K562 (cell line): ENCODE measurements around the gene RACK1. TPM values are rescaled to one million over a fixed set of nuclear protein-coding genes. Genes with fewer than 3 reads are reported as not detected.

ENCODE experiments used
- ADNP ChIP-seq: fragments of 200-800 bp; sonication (Bioruptor generic); IDR thresholded peaks from 2 replicates; pipeline ENCODE4 v1.6.1; 2016; ENCODE audit warnings: missing genetic modification characterization, missing compliant biosample characterization
- ATF7 ChIP-seq: fragments of 450-650 bp; IDR thresholded peaks from 2 replicates; pipeline ENCODE4 v1.7.1; 2014; ENCODE audit warnings: mild to moderate bottlenecking, moderate library complexity
- CBFB ChIP-seq: sonication (generic); formaldehyde crosslinking; IDR thresholded peaks from 2 replicates; pipeline ENCODE4 v1.4.0; 2020; ENCODE audit warnings: mild to moderate bottlenecking, missing genetic modification reagents
- EP400 ChIP-seq: fragments of 450-650 bp; IDR thresholded peaks from 2 replicates; pipeline ENCODE4 v1.6.1; 2017; ENCODE audit warnings: antibody characterized with exemption, mild to moderate bottlenecking, moderate library complexity
- ETS2 ChIP-seq: IDR thresholded peaks from 2 replicates; pipeline ENCODE4 v1.6.1; 2016; ENCODE audit warnings: borderline replicate concordance, missing genetic modification characterization, mild to moderate bottlenecking, moderate library complexity, missing compliant biosample characterization; ENCODE audit not compliant: poor library complexity, severe bottlenecking
- FOSL1 ChIP-seq: fragments of 200-800 bp; sonication (Bioruptor generic); conservative IDR thresholded peaks from 2 replicates; pipeline ENCODE4 v1.6.1; 2016; ENCODE audit warnings: missing genetic modification characterization, missing compliant biosample characterization
- MEF2D ChIP-seq: conservative IDR thresholded peaks from 2 replicates; pipeline ENCODE4 v1.6.1; 2016; ENCODE audit warnings: low read depth, missing genetic modification characterization, missing compliant biosample characterization
- MTA2 ChIP-seq: fragments of 450-650 bp; IDR thresholded peaks from 2 replicates; pipeline ENCODE4 v1.6.1; 2016; ENCODE audit warnings: low read depth
- MTF1 ChIP-seq: fragments of 250-450 bp; sonication (Bioruptor Pico); IDR thresholded peaks from 2 replicates; pipeline ENCODE4 v1.9.0; 2021; ENCODE audit warnings: moderate library complexity, mild to moderate bottlenecking, inconsistent platforms, borderline replicate concordance
- NEUROD1 ChIP-seq: fragments of 150-350 bp; IDR thresholded peaks from 2 replicates; pipeline ENCODE4 v1.6.1; 2014; ENCODE audit warnings: borderline replicate concordance, low read length, low read depth; ENCODE audit not compliant: partially characterized antibody
- PCBP1 ChIP-seq: fragments of 200-400 bp; formaldehyde crosslinking; IDR thresholded peaks from 2 replicates; pipeline ENCODE4 v1.6.1; 2018; ENCODE audit warnings: mild to moderate bottlenecking, low read depth, low read length; ENCODE audit not compliant: poor library complexity, severe bottlenecking
- SIRT6 ChIP-seq: IDR thresholded peaks from one replicate; pipeline ENCODE4 v1.6.1; 2012; ENCODE audit warnings: low read depth, mild to moderate bottlenecking, control low read depth, inconsistent platforms, low read length, moderate library complexity
- SNRNP70 ChIP-seq: fragments of 200-400 bp; formaldehyde crosslinking; optimal IDR thresholded peaks from 2 replicates; pipeline ENCODE3; 2017; ENCODE audit warnings: low read depth, low read length
- USF2 ChIP-seq: sonication (generic); formaldehyde crosslinking; IDR thresholded peaks from 2 replicates; pipeline ENCODE4 v1.5.0; 2020; ENCODE audit warnings: missing genetic modification reagents
- XRCC4 ChIP-seq: IDR thresholded peaks from one replicate; pipeline ENCODE4 v1.6.1; 2011; ENCODE audit not compliant: insufficient read depth, insufficient read length; ENCODE audit errors: extremely low read depth
- XRCC5 ChIP-seq: fragments of 200-400 bp; formaldehyde crosslinking; IDR thresholded peaks from 2 replicates; pipeline ENCODE4 v1.6.1; 2017; ENCODE audit warnings: low read depth, mild to moderate bottlenecking, low read length
- ZC3H8 ChIP-seq: fragments of 450-650 bp; IDR thresholded peaks from 2 replicates; pipeline ENCODE4 v1.6.1; 2017
- ZKSCAN3 ChIP-seq: fragments of 250-450 bp; sonication (Bioruptor Pico); IDR thresholded peaks from 2 replicates; pipeline ENCODE4 v1.4.0; 2020
- ZNF184 ChIP-seq: sonication (generic); formaldehyde crosslinking; IDR thresholded peaks from 2 replicates; pipeline ENCODE4 v1.5.0; 2020; ENCODE audit warnings: missing genetic modification reagents
- ZNF263 ChIP-seq: sonication (generic); formaldehyde crosslinking; IDR thresholded peaks from 2 replicates; pipeline ENCODE4 v1.8.0; 2022; ENCODE audit warnings: mild to moderate bottlenecking, missing genetic modification reagents, borderline replicate concordance
- ZNF316 ChIP-seq: fragments of 450-650 bp; IDR thresholded peaks from 2 replicates; pipeline ENCODE4 v1.6.1; 2016
- polyA plus RNA-seq, 8 experiments: library from polyadenylated mRNA; depleted of rRNA in 4 of 8; stranded (reverse) in 5 of 8; unstranded in 3 of 8; fragments of >200 nt; fragmentation: Nextera tagmentation in 2 of 8; fragmentation: Illumina TruSeq in 1 of 8; extraction: Ambion mirVana in 2 of 8; extraction: Trizol in 1 of 8; gene quantifications; 2 replicates each; pipeline versions ENCODE4 v1.2.1 to v1.2.3, GENCODE V29; 2011 to 2014; ENCODE audit warnings: inconsistent platforms in 1 of 8, missing spikeins in 1 of 8
- total RNA-seq, 7 experiments: library from RNA; depleted of rRNA in 6 of 7; stranded (reverse); fragments of >200 nt in 6 of 7; fragmentation: Illumina TruSeq in 2 of 7; extraction: Trizol in 2 of 7; gene quantifications; 2 replicates each; pipeline versions ENCODE4 v1.2.1 to v1.2.3, GENCODE V29; 2011 to 2021; ENCODE audit warnings: low replicate concordance in 1 of 7
- TF ChIP-seq, protein P1 (sequence below): fragments of 450-650 bp; formaldehyde crosslinking; IDR thresholded peaks from 2 replicates; pipeline ENCODE4 v1.4.0; 2022; ENCODE audit warnings: missing genetic modification characterization
- TF ChIP-seq, protein P2 (sequence below), 2 experiments: fragments of 450-650 bp in 1 of 2; sonication (generic) in 1 of 2; formaldehyde crosslinking; conservative IDR thresholded peaks; 2 replicates each; pipeline versions ENCODE4 v1.4.0 to v1.8.1; 2020 to 2022; ENCODE audit warnings: mild to moderate bottlenecking in 1 of 2, missing genetic modification reagents in 1 of 2
- TF ChIP-seq, protein P3 (sequence below), 2 experiments: fragments of 200-800 bp in 1 of 2; sonication (Bioruptor generic) in 1 of 2; sonication (generic) in 1 of 2; formaldehyde crosslinking in 1 of 2; IDR thresholded peaks in 1 of 2; conservative IDR thresholded peaks in 1 of 2; 2 replicates each; pipeline versions ENCODE4 v1.5.0 to v1.6.1; 2016 to 2020; ENCODE audit warnings: missing compliant biosample characterization in 1 of 2, missing genetic modification characterization in 1 of 2, missing genetic modification reagents in 1 of 2

Gene RACK1
- total and polyA plus RNA-seq, 9 of the 15 experiments (the other 6 are each of a cell fraction or from before 2014, with no cell fraction given): 2,303 to 5,311 (median 3,833) TPM

GRCh38 chr5:181188700-181189362 is 54.9 kb downstream of the RACK1 start (continued):
- TF ChIP-seq, protein P1, sequence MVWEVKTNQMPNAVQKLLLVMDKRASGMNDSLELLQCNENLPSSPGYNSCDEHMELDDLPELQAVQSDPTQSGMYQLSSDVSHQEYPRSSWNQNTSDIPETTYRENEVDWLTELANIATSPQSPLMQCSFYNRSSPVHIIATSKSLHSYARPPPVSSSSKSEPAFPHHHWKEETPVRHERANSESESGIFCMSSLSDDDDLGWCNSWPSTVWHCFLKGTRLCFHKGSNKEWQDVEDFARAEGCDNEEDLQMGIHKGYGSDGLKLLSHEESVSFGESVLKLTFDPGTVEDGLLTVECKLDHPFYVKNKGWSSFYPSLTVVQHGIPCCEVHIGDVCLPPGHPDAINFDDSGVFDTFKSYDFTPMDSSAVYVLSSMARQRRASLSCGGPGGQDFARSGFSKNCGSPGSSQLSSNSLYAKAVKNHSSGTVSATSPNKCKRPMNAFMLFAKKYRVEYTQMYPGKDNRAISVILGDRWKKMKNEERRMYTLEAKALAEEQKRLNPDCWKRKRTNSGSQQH: no peak
- TF ChIP-seq ETS2 (tag) (no peak), XRCC5 (no peak), ATF7 (no peak), CBFB (CRISPR knock-in tag) (no peak), XRCC4 (no peak), PCBP1 (no peak), SNRNP70 (no peak), MTF1 (CRISPR knock-in tag) (no peak), ZNF184 (no peak), ADNP (no peak), ZNF263 (CRISPR knock-in tag) (no peak; the same call in 1 of the 2 replicates), EP400 (no peak), SIRT6 (no peak), FOSL1 (0 out of 2 replicates have a peak, but pooled peaks have one; percentile 11), USF2 (no peak), ZNF316 (no peak), ZC3H8 (no peak), NEUROD1 (no peak), MTA2 (no peak; the same call in 1 of the 2 replicates), ZKSCAN3 (CRISPR knock-in tag) (no peak), MEF2D (tag) (no peak)
- TF ChIP-seq, protein P2, sequence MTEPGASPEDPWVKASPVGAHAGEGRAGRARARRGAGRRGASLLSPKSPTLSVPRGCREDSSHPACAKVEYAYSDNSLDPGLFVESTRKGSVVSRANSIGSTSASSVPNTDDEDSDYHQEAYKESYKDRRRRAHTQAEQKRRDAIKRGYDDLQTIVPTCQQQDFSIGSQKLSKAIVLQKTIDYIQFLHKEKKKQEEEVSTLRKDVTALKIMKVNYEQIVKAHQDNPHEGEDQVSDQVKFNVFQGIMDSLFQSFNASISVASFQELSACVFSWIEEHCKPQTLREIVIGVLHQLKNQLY (CRISPR knock-in tag; conservative IDR thresholded peaks at IDR 0.05): no peak
- TF ChIP-seq, protein P3, sequence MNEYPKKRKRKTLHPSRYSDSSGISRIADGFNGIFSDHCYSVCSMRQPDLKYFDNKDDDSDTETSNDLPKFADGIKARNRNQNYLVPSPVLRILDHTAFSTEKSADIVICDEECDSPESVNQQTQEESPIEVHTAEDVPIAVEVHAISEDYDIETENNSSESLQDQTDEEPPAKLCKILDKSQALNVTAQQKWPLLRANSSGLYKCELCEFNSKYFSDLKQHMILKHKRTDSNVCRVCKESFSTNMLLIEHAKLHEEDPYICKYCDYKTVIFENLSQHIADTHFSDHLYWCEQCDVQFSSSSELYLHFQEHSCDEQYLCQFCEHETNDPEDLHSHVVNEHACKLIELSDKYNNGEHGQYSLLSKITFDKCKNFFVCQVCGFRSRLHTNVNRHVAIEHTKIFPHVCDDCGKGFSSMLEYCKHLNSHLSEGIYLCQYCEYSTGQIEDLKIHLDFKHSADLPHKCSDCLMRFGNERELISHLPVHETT (CRISPR knock-in tag; conservative IDR thresholded peaks at IDR 0.05 in 1 of 2, IDR thresholded peaks at IDR 0.05 in 1 of 2): peak in 1 of 2 experiments; percentile 78; a peak in 1 of 4 replicates
